HepG2 (cell line): Measurements from ENCODE around the gene SIGLEC14. TPM values are rescaled to one million over a fixed set of nuclear protein-coding genes. Genes with fewer than 3 reads are reported as not detected.

Source experiments
- ARID5B ChIP-seq: IDR thresholded peaks from 2 replicates; pipeline ENCODE4 v1.4.0; 2020; ENCODE audit warnings: mild to moderate bottlenecking, missing genetic modification reagents
- BRF2 ChIP-seq: sonication (generic); formaldehyde crosslinking; IDR thresholded peaks from 2 replicates; pipeline ENCODE4 v1.8.1; 2022; ENCODE audit warnings: mild to moderate bottlenecking, missing genetic modification reagents
- GZF1 ChIP-seq: sonication (generic); formaldehyde crosslinking; IDR thresholded peaks from 2 replicates; pipeline ENCODE4 v1.5.1; 2020; ENCODE audit warnings: mild to moderate bottlenecking, missing genetic modification reagents
- IKZF1 ChIP-seq: fragments of 450-650 bp; IDR thresholded peaks from 2 replicates; pipeline ENCODE4 v1.7.1; 2016
- ISL2 ChIP-seq: sonication (generic); formaldehyde crosslinking; IDR thresholded peaks from 2 replicates; pipeline ENCODE4 v1.5.0; 2020; ENCODE audit warnings: missing genetic modification reagents
- KLF16 ChIP-seq, 2 experiments: sonication (generic) in 1 of 2; formaldehyde crosslinking in 1 of 2; IDR thresholded peaks; 2 replicates each; pipeline versions ENCODE4 v1.6.1 to v1.8.0; 2016 to 2023; ENCODE audit warnings: missing genetic modification reagents in 2 of 2, missing compliant biosample characterization in 1 of 2
- MBD4 ChIP-seq: IDR thresholded peaks from 2 replicates; pipeline ENCODE4 v1.6.1; 2012; ENCODE audit warnings: low read length, inconsistent platforms, borderline replicate concordance
- MTF1 ChIP-seq: sonication (generic); formaldehyde crosslinking; IDR thresholded peaks from 2 replicates; pipeline ENCODE4 v1.5.0; 2020; ENCODE audit warnings: missing genetic modification reagents
- NFIC ChIP-seq: IDR thresholded peaks from 2 replicates; pipeline ENCODE4 v1.6.1; 2012; ENCODE audit warnings: mild to moderate bottlenecking, low read length, inconsistent platforms
- NR0B2 ChIP-seq: sonication (generic); formaldehyde crosslinking; IDR thresholded peaks from 2 replicates; pipeline ENCODE4 v1.4.0; 2020; ENCODE audit warnings: mild to moderate bottlenecking, missing genetic modification reagents
- USF2 ChIP-seq, 2 experiments: sonication (generic) in 1 of 2; formaldehyde crosslinking in 1 of 2; IDR thresholded peaks; 2 replicates each; pipeline versions ENCODE4 v1.5.1 to v1.6.1; 2011 to 2020; ENCODE audit warnings: borderline replicate concordance in 1 of 2, low read depth in 1 of 2, low read length in 1 of 2, mild to moderate bottlenecking in 1 of 2, missing genetic modification reagents in 1 of 2, moderate library complexity in 1 of 2
- ZNF24 ChIP-seq: fragments of 450-650 bp; IDR thresholded peaks from 2 replicates; pipeline ENCODE4 v1.6.1; 2017; ENCODE audit warnings: antibody characterized with exemption, mild to moderate bottlenecking
- ZNF292 ChIP-seq: sonication (generic); formaldehyde crosslinking; IDR thresholded peaks from 2 replicates; pipeline ENCODE4 v1.8.1; 2022; ENCODE audit warnings: mild to moderate bottlenecking, low read depth, missing genetic modification reagents, borderline replicate concordance
- ZNF564 ChIP-seq: sonication (generic); formaldehyde crosslinking; IDR thresholded peaks from 2 replicates; pipeline ENCODE4 v1.8.1; 2023; ENCODE audit warnings: mild to moderate bottlenecking, missing genetic modification reagents
- ZNF616 ChIP-seq: sonication (generic); formaldehyde crosslinking; IDR thresholded peaks from 2 replicates; pipeline ENCODE4 v1.5.0; 2020; ENCODE audit warnings: low read depth, mild to moderate bottlenecking, missing genetic modification reagents
- ZNF839 ChIP-seq: sonication (generic); formaldehyde crosslinking; IDR thresholded peaks from 2 replicates; pipeline ENCODE4 v1.4.0; 2020; ENCODE audit warnings: missing genetic modification reagents, mild to moderate bottlenecking, borderline replicate concordance
- polyA plus RNA-seq, 8 experiments: library from polyadenylated mRNA; depleted of rRNA in 3 of 8; stranded (reverse) in 7 of 8; unstranded in 1 of 8; fragments of >200 nt; fragmentation: Illumina TruSeq in 4 of 8; extraction: Trizol in 4 of 8; gene quantifications; 2 replicates each; pipeline versions ENCODE4 v1.2.1 to v1.2.3, GENCODE V29; 2011 to 2016; ENCODE audit warnings: low read depth in 4 of 8, missing spikeins in 1 of 8, mixed read lengths in 1 of 8; ENCODE audit not compliant: insufficient read depth in 1 of 8
- total RNA-seq, 5 experiments: library from RNA; depleted of rRNA; stranded (reverse); fragments of >200 nt; fragmentation: Illumina TruSeq; extraction: Trizol; gene quantifications; 2 replicates each; pipeline ENCODE4 v1.2.3, GENCODE V29; 2016; ENCODE audit warnings: low read depth in 1 of 5
- TF ChIP-seq, protein P1 (sequence below): sonication (generic); formaldehyde crosslinking; IDR thresholded peaks from 2 replicates; pipeline ENCODE4 v1.4.0; 2020; ENCODE audit warnings: mild to moderate bottlenecking, missing genetic modification reagents, borderline replicate concordance
- TF ChIP-seq, protein P2 (sequence below): sonication (generic); formaldehyde crosslinking; IDR thresholded peaks from 2 replicates; pipeline ENCODE4 v1.4.0; 2020; ENCODE audit warnings: missing genetic modification reagents

SIGLEC14 gene
- total and polyA plus RNA-seq, 2 of the 13 experiments (the other 11 are each of a cell fraction or from before 2014, with no cell fraction given) = 0.05 to 0.09 TPM

DNA sequence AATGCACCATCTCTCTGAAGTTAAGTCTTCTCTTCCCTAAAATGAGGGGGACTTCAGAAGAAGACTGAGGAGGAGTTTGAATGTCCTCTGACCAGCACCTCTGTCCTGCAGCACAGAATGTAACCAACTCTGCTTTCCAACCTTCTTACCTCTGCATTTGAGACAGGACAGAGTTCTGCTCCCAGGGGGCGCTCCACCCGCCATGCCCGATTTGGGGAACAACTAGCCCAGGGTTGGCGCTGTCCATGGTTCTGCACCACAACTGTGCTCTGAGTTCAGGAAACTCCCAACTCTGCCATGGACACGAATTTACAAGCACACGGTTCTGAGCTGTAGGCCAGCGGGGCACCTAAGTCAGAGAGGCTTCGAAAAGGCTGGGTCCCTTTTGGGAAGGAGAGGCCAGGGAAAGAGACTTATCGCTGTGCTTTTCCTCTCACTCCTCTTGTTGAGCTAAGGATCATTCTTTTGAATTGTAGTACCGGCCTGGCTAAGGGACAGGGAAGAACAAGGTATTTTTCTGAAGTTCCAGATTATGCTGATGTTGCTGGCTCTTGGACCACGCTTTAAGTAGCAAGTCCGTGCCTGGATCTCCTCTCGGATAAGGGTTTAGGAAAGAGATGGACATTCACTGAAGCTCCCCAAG, 38.6 kb downstream of the SIGLEC14 start (continued):
- TF ChIP-seq NR0B2 (CRISPR knock-in tag) (peak; percentile 86), NFIC (no peak), ZNF616 (peak; percentile 88; the same call in 1 of the 2 replicates), MTF1 (peak; percentile 82; the same call in 1 of the 2 replicates), ISL2 (CRISPR knock-in tag) (peak; percentile 74), ZNF839 (no peak), IKZF1 (no peak), MBD4 (no peak), BRF2 (CRISPR knock-in tag) (no peak), KLF16 (CRISPR knock-in tag; IDR thresholded peaks at IDR 0.05) (peak in 1 of 2 experiments; percentile 98; a peak in 2 of 4 replicates), USF2 (IDR thresholded peaks at IDR 0.05; ENCODE audit: low read depth, low read length) (no peak), USF2 (CRISPR knock-in tag; IDR thresholded peaks at IDR 0.05; ENCODE audit: borderline replicate concordance) (no peak), ARID5B (CRISPR knock-in tag) (peak; percentile 79), ZNF564 (CRISPR knock-in tag) (peak; percentile 81), GZF1 (peak; percentile 58; the same call in 1 of the 2 replicates), ZNF24 (no peak), ZNF292 (CRISPR knock-in tag) (no peak)
- TF ChIP-seq, protein P1, sequence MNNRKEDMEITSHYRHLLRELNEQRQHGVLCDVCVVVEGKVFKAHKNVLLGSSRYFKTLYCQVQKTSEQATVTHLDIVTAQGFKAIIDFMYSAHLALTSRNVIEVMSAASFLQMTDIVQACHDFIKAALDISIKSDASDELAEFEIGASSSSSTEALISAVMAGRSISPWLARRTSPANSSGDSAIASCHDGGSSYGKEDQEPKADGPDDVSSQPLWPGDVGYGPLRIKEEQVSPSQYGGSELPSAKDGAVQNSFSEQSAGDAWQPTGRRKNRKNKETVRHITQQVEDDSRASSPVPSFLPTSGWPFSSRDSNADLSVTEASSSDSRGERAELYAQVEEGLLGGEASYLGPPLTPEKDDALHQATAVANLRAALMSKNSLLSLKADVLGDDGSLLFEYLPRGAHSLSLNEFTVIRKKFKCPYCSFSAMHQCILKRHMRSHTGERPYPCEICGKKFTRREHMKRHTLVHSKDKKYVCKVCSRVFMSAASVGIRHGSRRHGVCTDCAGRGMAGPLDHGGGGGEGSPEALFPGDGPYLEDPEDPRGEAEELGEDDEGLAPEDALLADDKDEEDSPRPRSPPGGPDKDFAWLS (CRISPR knock-in tag) = no peak
- TF ChIP-seq, protein P2, sequence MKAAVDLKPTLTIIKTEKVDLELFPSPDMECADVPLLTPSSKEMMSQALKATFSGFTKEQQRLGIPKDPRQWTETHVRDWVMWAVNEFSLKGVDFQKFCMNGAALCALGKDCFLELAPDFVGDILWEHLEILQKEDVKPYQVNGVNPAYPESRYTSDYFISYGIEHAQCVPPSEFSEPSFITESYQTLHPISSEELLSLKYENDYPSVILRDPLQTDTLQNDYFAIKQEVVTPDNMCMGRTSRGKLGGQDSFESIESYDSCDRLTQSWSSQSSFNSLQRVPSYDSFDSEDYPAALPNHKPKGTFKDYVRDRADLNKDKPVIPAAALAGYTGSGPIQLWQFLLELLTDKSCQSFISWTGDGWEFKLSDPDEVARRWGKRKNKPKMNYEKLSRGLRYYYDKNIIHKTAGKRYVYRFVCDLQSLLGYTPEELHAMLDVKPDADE (CRISPR knock-in tag) = peak; percentile 93; the same call in 1 of the 2 replicates
